CD4-positive, alpha-beta T cell treated with Interleukin-6 at 100 ng/mL for 8 hours (primary cell): ENCODE measurements around the gene DIAPH3.

ENCODE experiments used
- DNase-seq: peaks from one replicate; pipeline ENCODE4 v3.0.0-alpha.2; 2020; ENCODE audit warnings: mixed read lengths, low spot score

Gene DIAPH3

DNA sequence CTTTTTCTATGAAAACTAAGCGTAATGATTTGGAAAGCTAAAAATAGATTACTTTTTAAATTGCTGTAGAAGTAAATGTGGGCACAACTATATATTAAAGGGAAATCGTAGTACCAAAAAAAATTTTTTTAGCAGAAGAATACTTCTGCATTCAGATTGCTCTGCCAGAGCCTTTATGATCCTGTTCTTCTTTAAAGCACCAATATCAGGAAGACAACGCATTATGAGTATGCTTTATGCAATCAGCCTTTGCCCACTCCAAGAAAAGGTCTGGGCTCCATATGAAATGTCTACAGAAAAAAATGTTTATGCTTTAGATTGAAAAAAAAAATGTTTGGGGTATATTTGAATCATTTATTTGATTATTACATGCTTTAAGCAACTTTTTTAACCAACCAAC lies 137.4 kb downstream of the DIAPH3 start:
- no peak for DNase-seq

DNA sequence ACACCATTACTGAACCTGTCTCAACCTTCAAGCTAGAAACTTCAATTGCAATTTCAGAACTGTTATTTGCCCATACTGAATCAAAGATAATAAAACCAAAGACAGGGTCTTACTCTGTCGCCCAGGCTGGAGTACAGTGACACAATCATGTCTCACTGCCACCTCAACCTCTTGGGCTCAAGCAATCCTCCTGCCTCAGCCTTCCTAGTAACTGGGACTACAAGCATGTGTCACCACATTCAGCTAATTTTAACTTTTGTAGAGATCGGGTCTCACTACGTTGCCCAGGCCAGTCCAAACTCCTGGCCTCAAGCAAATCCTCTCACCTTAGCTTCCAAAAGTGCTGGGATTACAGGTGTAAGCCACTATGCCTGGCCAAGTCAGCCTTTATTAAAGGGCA lies 143.4 kb downstream of the DIAPH3 start:
- no peak for DNase-seq

DNA sequence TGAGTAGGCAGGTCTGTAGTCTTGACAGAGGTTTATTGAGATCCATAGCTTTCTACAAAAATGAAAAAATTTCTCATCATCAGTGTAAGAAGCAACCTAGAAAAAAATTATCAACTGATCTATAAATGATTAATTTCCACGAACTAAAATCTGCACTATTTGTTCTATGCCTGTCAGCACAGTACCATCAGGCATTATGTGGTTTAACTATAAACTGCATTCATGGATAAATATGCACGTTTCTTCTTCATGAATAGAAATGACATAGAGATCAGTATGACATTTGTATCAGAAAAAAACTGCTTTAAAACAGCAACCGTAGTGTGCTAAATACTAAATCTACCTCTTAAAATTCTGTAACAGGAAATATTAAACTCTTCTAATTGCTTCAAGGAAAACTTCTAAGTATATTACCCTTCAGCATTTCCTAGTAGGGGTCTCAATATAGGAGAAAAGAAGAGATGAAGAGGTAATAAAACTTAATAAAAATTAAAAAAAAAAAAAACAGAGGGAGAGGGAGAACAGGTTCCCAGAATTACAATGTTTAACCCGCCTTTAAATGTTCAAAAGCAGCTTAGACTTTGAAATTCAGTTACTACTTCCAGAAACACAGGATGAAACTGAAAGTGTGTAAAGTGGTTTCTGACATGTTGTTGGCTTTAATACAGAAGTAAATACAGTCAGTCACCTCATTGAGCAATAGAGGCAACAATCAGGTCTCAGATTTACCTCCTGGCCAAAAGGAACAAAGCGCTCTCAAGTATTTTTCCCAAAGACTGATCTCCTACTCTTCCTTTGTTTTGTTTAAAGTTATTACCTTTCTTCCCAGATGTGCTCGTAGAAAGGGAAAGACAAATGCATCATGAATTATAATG lies 144.4 kb downstream of the DIAPH3 start:
- no peak for DNase-seq

DNA sequence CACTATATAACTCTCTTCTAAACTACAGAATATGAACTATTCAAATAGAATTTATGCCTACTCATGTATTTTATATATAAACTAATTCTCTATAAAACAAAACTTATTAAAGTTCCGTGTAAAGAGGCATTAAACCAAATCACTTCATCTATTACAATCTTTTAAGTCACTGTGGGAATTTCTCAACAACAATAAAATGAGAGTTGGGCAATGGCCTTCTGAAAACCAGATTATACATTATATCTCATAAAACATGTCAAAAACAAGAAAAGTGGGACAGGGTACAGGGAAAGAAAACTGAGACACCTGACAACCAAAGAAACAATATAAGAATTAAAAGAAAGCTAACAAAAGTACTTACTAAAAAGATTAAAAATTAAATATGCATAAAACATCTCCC lies 145.2 kb downstream of the DIAPH3 start:
- DNase-seq = no peak

DNA sequence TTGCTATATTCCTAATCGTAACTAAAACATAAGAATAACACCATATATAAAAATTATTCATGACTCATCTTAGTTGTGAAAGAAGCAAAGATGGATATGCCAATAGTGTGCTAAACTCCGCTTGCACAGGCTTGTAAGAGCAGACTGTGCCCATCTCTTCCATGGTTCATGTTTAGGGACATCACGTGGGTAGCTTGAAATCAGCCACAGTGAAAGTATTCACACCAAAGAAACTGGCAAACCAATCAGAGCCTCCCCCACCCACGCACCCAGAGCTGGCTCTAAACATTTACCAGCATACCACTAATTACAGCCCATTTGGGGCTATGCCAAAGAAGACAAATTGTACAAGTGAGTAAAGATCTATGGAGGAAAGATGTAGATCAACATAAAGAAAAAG lies 147.5 kb downstream of the DIAPH3 start:
- no peak for DNase-seq

DNA sequence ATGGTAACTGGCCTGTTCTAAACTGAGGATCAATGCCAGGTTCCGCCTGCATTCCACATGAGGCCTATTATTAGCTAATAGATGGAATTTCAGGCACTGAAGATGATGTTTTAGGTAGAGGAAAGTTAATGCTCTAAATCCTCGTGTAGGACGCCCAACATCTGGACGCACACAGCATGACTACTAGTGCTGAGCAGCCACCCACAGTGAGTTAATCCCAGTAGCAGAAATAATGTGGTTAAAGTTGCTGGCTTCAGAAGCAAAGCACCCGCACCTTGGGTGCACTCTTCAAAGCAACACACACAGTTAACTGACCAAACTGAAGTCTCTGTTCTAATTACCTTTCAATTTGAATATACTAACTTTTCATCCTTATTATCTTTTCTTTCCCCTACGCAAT lies 150.6 kb downstream of the DIAPH3 start:
- DNase-seq = no peak

DNA sequence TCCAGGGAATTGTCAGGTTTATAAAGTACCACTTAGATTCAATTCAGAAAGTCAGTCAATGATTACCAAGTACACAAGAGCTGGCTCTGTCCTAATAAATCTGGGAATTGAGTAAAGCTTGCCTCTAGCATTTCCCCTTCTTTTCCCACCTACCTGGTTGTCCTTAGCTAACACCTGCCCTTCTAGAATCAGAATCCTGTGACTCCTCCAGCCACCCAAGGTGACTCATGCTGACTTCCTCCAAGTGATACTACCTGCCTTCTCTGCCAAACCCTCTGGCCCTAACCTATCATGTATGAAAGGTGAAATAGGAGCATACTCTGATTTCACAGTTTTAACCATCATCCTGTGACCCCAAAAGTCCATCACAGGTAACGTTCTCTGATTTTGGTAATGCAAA lies 151.2 kb downstream of the DIAPH3 start:
- no peak for DNase-seq

DNA sequence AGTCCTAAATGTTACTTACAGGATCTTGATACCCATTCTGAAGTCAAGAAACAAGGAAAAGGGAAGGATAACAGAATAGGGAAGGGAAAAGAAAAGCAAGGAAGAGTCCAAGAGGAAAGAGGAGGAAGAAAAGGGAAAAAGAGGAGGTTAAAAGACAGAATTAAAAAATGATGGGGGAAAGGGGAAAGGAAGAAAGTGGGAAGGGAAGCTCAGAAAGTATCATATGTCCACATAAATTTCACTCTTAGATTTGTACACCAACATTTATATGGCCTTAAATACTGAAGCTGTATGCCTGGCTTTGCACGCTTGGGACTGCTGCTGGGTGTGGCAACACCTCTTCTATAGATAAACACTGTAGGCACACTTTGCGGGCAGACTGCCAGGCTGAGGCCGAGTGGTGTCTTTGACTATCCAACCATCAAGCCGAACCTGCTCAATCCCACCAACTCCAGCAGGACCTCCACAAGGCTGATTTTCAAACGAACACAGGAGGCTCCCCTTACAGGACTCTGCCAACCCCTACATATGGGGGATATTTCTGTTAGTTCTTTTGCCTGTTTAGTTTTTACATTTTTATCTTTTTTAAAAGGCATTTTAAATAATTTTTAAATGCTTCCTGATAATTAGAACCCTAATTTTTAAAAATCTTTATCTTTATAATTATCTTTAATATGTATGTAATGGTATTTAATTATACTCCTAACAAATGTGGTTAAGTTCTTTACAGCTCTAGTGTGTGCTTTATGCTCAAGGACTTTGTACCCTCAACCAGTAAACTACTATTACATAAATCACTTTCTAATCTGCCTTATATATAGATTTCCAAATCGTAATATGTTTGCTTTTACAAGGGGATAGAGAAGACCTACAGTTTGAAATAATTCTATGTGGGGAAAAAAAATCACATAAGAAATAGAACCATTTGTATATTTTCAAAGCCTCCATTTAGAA lies 154.2 kb downstream of the DIAPH3 start:
- no peak for DNase-seq

DNA sequence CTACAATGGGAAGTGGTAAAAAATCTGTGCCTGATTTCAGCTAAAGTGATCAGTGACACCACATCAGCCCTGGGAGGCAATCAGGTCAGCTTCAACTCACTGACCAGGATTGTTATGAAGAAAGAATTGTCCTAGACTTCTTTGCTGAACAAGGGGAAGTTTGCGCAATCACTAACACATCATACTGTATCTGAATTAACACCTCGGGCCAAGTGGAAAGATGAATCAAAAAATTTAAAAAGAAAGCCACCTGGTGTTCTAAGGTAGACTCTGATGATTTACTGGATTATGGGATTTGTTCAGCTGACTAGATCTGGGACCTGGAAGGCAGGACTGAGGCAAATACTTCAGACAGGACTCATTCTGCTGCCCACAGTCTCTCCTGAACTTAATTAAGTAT lies 161.8 kb downstream of the DIAPH3 start:
- no peak for DNase-seq

DNA sequence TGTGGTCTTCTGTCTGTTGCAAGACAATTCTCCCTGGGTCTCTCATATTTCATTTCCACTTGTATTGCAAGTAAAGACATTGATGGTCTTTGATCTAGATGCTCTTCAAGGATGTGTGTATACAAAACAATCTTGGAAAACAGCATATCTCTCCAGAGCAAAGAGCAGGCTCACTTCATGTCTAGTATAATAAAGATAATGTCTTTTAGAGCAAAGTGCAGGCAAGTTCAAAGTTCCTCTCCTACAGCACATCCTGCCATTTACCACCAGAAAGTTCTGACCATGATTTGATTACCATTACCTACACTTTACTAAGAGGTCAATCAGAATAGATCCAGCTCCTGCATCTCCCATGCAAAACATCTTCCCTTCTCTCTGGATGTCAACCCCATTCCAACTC lies 162.8 kb downstream of the DIAPH3 start:
- no peak for DNase-seq

DNA sequence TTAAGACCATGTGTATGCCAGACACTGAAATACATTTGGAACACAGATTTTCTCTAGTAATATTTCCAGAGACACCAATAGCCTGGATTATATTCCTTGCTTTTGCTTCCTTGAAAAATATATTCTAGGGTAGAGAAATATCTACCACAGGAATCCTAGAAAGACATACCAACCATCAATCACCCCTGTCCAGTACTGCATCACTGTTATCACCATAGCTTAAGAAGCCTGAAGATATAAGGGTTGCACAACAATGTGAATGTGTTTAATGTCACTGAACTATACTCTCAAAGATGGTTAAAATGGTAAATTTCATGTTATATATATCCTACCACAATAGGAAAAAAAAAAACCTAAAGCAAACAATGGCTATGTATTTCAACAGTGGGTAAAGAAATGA lies 163.6 kb downstream of the DIAPH3 start:
- no peak for DNase-seq

DNA sequence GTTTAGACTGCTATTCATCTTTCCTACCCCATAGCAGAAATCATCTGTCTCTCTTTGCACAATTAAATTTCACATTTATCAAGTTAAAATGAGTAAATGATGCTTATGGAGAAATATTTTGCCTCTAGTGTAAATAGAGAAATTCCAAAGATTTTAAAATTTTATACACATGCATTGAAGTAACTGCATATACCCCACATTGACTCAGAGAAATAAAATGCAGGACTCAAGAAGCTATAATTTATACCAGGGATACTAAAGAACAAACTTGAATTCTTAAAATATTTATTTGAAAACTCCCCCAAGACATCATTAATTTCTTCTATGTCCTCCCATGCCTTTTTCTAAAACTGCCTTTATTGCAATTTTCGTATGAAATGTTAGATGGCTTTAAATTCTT lies 165.8 kb downstream of the DIAPH3 start:
- no peak for DNase-seq

DNA sequence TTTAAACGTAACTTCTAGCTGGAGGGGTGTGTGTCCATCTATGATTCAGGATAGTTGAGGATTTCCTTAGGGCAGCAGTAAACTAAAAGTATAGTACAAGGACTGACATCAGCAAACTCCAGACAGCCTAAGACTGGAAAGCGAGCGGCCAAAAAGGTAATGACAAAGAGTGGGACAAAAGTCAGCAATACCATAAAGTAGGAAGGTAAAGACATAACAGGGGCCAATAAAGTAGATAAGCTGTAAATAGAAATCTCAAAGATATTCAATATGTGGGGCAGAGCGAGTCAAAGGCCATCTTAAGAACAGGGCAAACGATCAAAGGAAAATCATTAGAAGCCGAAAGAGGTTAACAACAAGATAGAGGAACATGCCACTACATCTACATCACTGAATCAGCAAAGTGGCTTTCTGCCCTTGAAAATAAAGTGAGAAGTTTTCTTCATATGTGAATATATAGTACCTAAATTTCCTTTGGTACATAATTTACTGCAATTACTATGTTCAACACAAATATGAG lies 167.2 kb downstream of the DIAPH3 start:
- no peak for DNase-seq

DNA sequence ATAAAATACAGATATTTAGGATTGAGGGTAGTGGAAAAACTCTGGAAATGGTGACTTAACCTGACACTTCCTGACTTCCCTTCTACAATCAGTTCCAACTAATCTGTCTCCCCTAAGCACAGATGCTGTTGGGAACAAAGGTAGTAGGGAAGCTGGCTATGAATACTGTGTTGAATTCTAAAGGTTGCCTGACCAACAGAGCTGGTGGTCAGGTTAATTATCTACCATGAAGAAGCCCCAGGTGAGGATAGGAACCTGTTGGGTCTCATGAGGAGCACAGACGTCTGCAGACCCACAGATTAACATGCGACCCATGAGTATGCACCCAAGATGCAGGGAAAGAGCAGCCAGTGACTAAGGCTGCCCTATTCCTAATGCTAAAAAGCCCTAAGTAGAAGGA lies 172.3 kb downstream of the DIAPH3 start:
- no peak for DNase-seq

DNA sequence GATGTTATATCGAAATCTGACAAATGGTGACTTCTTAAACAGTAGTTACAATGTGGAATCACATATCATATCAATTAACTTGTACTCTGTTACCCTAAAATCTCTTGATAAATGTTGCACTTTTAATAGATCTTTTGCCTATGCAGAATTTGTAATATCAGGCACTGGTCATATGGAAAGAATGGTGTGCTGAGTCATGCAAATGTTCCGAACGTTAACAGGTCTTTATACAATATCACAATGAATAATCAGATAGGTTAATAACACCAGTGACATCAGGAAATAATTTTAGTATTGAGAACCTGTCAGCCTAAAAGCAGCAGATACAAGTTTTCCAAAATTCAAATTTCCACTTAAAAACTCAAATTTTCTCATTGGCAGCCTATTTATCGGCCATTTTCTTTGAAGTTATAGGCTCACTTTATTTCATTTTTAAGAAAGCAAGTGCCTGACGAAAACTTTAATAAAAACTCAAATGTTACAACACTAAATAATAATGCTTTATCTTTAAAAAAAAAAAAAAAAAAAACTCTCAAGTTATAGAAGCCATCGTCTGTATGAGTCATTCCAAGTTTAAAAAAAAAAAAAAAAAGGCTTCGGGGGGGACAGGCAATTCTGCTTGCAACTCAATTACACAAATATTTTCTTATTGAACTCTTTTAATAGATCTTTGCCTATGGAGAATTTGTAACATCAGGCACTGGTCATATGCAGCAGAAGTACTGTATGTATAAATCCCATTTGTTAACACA lies 180.9 kb downstream of the DIAPH3 start:
- DNase-seq = no peak

DNA sequence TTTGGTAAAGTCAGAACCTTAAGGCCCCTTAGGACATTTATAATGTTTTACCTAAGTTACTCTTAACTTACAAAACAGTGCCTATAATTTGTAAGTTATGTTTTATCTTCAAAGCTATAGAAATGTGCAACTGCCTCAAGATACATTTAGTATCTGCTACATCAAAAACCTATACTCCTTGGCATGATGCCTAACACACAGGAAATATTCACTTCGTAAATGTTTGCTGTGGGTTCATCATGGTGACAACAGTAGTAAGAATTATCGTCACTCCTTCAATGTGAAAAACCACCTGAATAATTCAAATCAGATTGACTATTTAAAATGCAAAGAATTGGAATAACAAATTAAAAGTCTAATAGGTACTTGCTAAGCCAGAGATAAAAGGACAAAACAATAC lies 184.1 kb downstream of the DIAPH3 start:
- DNase-seq = no peak

DNA sequence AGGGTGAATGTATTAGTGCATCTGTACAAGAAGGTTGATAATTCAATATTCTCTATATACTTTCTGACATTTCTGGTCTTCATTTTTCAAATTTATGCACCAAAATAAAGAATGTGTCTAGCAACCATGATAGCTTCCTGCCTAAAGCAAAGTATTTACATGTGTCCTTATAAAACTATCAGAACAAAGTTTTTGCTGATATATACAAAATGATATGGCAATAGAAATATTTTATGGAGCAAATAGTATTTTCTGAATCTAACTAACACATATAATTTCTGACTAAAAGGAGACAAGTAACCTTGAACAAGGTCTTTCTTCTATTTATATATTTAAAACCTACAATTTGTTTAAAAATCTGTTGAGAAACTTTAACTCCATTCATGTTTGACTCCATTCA lies 184.9 kb downstream of the DIAPH3 start:
- DNase-seq = no peak

DNA sequence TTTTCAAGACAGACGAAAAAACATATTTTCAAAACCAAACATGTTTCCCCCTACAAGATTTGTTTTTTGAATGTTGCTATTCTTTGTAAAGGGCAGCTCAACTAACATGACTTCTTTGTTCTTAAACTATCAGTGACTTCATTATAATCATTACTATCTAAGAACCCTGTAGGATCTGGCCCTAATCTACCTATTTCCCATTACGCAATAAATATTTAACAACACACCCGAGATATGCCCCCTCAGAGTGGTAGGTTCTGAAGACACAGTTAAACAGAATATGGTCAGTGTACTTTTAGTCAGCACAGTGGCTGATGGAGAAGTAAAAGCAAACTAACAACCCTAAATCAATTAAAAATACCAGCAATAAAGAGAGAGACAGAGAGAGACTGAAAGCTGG lies 186.9 kb downstream of the DIAPH3 start:
- no peak for DNase-seq

DNA sequence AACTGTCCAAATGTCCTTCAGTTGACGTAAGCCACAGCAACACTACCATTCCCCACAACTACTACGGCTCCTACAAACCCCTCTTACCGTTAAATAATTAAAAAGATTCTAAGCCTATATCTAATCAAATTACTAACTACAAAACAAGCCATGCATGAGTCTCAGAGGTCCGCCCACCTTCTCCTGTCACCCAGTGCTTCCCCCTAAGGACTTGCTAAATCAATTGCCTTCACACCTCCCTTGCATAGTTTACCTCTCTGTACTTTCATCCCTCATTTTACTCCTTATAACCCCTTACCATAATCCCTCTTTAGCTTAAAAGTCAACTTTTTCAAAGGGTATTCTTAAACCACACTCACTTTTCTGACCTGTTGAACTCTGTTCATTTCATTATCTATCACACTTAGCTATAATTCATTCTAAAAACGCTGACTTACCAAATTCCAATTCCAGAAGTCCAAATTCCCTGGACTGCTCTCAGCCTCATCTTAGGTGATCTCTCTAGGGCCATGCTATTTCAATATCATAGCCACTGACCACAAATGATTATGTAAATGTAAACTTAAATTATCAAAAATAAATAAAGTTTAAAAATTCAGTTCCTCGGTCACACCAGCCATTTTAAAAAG lies 187.8 kb downstream of the DIAPH3 start:
- DNase-seq = no peak

DNA sequence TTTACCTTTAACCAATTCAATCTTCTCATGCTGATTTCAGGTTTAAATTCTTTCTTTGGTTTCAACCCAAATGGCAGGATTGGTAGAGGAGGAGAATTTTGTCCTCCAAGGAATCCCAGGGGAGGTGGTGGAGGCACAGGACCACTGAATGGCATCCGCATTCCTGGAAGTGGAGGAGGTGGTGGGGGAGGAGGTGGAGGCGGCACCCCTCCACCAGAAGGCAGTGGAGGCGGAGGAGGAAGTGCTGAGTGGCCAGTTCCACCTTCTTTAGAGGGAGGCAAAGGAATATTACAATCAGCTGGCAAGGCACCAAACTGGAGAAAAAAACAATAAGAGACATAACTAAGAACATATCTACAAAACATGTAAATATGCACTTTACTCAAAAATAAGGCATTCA lies 192.9 kb downstream of the DIAPH3 start:
- no peak for DNase-seq

DNA sequence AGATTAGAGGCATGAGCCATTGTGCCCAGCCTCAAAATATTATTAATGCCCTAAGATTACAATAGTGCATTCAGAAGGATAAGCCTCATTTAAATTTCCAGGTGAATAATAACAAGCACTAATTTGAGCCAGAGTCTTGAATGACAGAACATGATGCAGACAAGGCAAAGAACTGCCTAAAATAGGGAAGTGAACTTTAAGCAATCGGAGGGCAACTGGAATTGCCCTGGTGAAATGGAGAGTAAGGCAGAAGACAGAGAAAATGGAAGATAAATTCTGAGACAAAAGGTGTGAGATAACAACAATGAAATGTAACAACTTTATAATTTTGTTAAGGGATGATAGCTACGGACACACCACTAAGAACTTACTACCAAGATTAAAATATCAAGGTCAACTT lies 199.9 kb downstream of the DIAPH3 start:
- DNase-seq = no peak

DNA sequence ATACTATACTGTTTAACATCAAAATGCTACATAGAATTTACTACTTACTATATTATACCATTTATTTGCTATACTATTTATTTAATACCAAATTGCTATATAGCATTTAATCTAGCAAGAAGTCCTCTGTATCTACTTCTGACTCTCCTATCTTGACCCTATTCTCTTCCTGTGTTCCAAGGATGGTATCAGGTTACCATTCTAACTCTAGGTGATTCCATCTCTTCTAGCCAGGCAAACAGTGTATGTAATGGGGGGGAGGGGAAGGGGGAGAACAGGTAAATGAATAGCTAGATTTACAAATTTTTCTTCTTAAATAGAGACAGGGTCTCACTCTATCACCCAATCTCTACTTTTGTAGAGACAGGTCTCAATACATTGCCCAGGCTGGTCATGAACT lies 200.3 kb downstream of the DIAPH3 start:
- no peak for DNase-seq
